Suprapubic skin (tissue), 3 donors: ENCODE results near the gene AIG1.

Experiments used
- EP300 ChIP-seq: sonication (generic); formaldehyde crosslinking; IDR thresholded peaks from one replicate; pipeline ENCODE4 v1.6.1; 2017; ENCODE audit warnings: antibody characterized with exemption
- POLR2A ChIP-seq, 2 donors: fragments of 450-650 bp; IDR thresholded peaks; one replicate each; pipeline ENCODE4 v1.6.1; 2017; ENCODE audit warnings: antibody characterized with exemption in 2 of 2, mild to moderate bottlenecking in 2 of 2, moderate library complexity in 2 of 2
- TF ChIP-seq, protein P1 (sequence below), 2 donors: fragments of 200-600 bp in 1 of 2; fragments of 450-650 bp in 1 of 2; sonication (generic) in 1 of 2; IDR thresholded peaks; one replicate each; pipeline ENCODE4 v1.5.1; 2016 to 2019; ENCODE audit warnings: antibody characterized with exemption in 2 of 2, mild to moderate bottlenecking in 1 of 2, moderate library complexity in 1 of 2

DNA sequence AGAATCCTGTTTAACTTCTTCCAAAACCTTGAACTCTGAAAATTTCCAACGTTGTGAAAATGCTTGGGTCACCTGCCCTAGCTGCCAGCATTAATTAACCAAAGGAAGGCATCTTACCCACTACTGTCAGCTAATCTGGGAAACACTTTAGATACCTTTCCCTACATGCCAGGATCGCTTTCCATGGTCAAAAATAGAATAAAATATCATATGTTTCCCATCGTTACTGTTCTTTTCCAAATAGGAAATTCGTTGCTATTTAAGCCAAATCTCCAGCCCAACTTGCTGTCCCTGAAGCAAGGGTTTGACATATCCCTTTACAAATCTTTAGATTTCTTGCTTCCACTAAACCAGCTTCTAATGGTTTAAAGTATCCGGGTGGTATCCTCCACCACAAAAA lies 157.5 kb downstream of the AIG1 start:
- no peak for TF ChIP-seq POLR2A (IDR thresholded peaks at IDR 0.05)
- no peak for TF ChIP-seq EP300
- TF ChIP-seq, protein P1, sequence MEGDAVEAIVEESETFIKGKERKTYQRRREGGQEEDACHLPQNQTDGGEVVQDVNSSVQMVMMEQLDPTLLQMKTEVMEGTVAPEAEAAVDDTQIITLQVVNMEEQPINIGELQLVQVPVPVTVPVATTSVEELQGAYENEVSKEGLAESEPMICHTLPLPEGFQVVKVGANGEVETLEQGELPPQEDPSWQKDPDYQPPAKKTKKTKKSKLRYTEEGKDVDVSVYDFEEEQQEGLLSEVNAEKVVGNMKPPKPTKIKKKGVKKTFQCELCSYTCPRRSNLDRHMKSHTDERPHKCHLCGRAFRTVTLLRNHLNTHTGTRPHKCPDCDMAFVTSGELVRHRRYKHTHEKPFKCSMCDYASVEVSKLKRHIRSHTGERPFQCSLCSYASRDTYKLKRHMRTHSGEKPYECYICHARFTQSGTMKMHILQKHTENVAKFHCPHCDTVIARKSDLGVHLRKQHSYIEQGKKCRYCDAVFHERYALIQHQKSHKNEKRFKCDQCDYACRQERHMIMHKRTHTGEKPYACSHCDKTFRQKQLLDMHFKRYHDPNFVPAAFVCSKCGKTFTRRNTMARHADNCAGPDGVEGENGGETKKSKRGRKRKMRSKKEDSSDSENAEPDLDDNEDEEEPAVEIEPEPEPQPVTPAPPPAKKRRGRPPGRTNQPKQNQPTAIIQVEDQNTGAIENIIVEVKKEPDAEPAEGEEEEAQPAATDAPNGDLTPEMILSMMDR (IDR thresholded peaks at IDR 0.05), result no peak
